ENCODE measurements around the gene TGM2.

- TF ChIP-seq, protein P1, sequence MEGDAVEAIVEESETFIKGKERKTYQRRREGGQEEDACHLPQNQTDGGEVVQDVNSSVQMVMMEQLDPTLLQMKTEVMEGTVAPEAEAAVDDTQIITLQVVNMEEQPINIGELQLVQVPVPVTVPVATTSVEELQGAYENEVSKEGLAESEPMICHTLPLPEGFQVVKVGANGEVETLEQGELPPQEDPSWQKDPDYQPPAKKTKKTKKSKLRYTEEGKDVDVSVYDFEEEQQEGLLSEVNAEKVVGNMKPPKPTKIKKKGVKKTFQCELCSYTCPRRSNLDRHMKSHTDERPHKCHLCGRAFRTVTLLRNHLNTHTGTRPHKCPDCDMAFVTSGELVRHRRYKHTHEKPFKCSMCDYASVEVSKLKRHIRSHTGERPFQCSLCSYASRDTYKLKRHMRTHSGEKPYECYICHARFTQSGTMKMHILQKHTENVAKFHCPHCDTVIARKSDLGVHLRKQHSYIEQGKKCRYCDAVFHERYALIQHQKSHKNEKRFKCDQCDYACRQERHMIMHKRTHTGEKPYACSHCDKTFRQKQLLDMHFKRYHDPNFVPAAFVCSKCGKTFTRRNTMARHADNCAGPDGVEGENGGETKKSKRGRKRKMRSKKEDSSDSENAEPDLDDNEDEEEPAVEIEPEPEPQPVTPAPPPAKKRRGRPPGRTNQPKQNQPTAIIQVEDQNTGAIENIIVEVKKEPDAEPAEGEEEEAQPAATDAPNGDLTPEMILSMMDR (IDR thresholded peaks at IDR 0.05; ENCODE audit: low read length) = no peak
- TF ChIP-seq EZH2 (optimal IDR thresholded peaks at IDR 0.05; ENCODE audit: low read depth, low read length) = no peak
- TF ChIP-seq EZH2phosphoT487 (IDR thresholded peaks at IDR 0.05; ENCODE audit: low read length) = no peak
Observed at GRCh38 chr20:38148328-38149102, 16.6 kb downstream of the TGM2 start.
